Suprapubic skin (tissue), 4 donors: Measurements from ENCODE around the gene COL4A4.

Source experiments
- POLR2A ChIP-seq, 2 donors: fragments of 450-650 bp; IDR thresholded peaks; one replicate each; pipeline ENCODE4 v1.6.1; 2017; ENCODE audit warnings: antibody characterized with exemption in 2 of 2, mild to moderate bottlenecking in 2 of 2, moderate library complexity in 2 of 2
- POLR2AphosphoS5 ChIP-seq, 3 donors: sonication (generic); formaldehyde crosslinking; IDR thresholded peaks; one replicate each; pipeline ENCODE4 v1.6.1; 2017; ENCODE audit warnings: antibody characterized with exemption in 3 of 3
- TF ChIP-seq, protein P1 (sequence below), 2 donors: fragments of 200-600 bp in 1 of 2; fragments of 450-650 bp in 1 of 2; sonication (generic) in 1 of 2; IDR thresholded peaks; one replicate each; pipeline ENCODE4 v1.5.1; 2016 to 2019; ENCODE audit warnings: antibody characterized with exemption in 2 of 2, mild to moderate bottlenecking in 1 of 2, moderate library complexity in 1 of 2

DNA sequence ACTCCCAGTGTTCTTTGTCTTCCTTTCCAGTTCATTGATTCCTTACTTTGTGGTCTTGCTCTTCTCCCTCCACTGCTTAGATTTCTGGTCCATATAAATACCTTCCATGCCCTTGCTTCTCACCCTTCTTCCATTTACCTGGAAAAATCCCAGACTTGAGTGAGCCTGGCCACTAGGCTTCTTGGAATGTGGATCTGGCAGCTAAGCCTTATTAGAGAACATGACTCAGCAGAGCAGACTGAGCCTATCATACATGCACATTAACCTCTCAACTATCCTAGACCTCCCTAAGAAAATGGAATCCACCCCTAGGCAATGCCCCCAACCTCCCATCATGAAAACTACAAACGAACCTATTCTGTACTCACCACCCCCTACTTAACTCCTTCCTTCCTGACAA lies 200.5 kb downstream of the COL4A4 start:
- TF ChIP-seq, protein P1, sequence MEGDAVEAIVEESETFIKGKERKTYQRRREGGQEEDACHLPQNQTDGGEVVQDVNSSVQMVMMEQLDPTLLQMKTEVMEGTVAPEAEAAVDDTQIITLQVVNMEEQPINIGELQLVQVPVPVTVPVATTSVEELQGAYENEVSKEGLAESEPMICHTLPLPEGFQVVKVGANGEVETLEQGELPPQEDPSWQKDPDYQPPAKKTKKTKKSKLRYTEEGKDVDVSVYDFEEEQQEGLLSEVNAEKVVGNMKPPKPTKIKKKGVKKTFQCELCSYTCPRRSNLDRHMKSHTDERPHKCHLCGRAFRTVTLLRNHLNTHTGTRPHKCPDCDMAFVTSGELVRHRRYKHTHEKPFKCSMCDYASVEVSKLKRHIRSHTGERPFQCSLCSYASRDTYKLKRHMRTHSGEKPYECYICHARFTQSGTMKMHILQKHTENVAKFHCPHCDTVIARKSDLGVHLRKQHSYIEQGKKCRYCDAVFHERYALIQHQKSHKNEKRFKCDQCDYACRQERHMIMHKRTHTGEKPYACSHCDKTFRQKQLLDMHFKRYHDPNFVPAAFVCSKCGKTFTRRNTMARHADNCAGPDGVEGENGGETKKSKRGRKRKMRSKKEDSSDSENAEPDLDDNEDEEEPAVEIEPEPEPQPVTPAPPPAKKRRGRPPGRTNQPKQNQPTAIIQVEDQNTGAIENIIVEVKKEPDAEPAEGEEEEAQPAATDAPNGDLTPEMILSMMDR (IDR thresholded peaks at IDR 0.05): no peak
- no peak for TF ChIP-seq POLR2AphosphoS5 (IDR thresholded peaks at IDR 0.05)
- TF ChIP-seq POLR2A (IDR thresholded peaks at IDR 0.05): no peak
